ENCODE data around the gene CCDC192.

DNA sequence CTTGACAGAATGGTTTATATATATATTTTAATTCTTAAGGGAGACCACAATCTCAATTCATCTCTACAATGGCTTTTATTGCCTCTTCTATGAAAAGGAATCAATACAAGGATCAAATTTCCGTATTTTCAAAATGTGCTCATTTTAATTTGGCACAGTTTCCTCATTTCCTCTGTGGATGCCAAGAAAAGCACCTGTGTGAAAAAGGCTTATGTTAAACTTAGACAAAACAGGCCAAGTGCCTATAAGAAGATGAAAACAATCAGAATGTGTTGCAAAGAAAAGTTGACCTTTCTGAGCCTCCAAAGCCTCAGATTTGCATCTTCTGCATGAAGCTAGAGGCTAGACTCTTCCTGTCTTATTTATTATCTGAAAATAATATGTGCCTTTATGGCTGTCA lies 206.6 kb downstream of the CCDC192 start:
- TF ChIP-seq, protein P1, sequence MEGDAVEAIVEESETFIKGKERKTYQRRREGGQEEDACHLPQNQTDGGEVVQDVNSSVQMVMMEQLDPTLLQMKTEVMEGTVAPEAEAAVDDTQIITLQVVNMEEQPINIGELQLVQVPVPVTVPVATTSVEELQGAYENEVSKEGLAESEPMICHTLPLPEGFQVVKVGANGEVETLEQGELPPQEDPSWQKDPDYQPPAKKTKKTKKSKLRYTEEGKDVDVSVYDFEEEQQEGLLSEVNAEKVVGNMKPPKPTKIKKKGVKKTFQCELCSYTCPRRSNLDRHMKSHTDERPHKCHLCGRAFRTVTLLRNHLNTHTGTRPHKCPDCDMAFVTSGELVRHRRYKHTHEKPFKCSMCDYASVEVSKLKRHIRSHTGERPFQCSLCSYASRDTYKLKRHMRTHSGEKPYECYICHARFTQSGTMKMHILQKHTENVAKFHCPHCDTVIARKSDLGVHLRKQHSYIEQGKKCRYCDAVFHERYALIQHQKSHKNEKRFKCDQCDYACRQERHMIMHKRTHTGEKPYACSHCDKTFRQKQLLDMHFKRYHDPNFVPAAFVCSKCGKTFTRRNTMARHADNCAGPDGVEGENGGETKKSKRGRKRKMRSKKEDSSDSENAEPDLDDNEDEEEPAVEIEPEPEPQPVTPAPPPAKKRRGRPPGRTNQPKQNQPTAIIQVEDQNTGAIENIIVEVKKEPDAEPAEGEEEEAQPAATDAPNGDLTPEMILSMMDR (IDR thresholded peaks at IDR 0.05; ENCODE audit: insufficient read depth, low read length, poor library complexity, severe bottlenecking), result no peak
- no peak for TF ChIP-seq EZH2phosphoT487 (conservative IDR thresholded peaks at IDR 0.05; ENCODE audit: low read length)

Measured in SU-DHL-6 (cell line).